ENCODE measurements around the gene GPX7.

GPX7 gene

DNA sequence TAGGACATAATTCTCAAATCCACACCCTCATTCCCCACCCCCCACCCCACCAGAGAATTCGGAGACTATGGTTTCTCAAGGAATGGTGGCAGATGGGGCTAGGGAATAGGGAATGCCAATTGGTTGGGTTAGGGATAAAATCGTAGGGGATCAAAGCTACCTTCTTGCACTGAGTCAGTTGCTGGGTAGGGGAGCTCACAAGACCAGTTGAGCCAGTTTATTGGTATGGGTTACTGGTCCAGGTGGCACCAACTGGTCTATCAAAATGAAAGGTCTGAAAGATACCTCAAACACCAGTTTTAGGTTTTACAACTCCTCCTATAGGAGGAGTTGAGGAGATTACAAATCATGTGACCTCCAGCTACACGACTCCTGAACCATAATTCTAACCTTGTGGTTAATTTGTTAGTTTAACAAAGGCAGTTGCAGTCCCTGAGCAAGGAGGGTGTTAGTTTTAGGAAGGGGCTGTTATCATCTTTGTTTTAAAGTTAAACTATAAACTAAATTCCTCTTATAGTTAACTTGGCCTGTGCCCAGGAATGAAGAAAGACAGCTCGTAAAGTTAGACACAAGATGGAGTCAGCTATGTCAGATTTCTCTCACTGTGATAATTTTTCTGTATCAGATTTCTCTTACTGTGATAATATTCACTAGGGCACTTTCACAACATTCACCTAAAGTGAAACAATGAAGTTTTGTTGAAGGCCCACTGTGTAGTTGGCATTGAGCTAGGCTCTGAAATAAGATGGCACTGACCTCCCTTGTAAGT is 33.3 kb downstream of the GPX7 start:
- Histone ChIP-seq H3K4me1 (ENCODE audit: control insufficient read depth in 2 of 2, insufficient read depth in 2 of 2, low read length in 2 of 2) (peaks cover 3 to 14% of the 10 kb centered on the region in 2 donors), H3K9ac (ENCODE audit: low read depth in 1 of 2, low read length in 2 of 2) (no peak overlapping the region), H3K27me3 (ENCODE audit: control insufficient read depth in 2 of 2, insufficient read depth in 2 of 2, low read length in 2 of 2) (peaks cover 22 to 28% of the 10 kb centered on the region in 2 donors), H3K4me3 (ENCODE audit: low read length in 2 of 2) (no peak overlapping the region), H3K27ac (ENCODE audit: low read depth in 2 of 2, low read length in 2 of 2) (peak overlapping the region in 1 of 2 donors; percentile 32), H3K9me3 (ENCODE audit: control insufficient read depth in 2 of 2, low read length in 2 of 2) (no peaks in the 10 kb centered on the region), H3K36me3 (ENCODE audit: control insufficient read depth in 2 of 2, insufficient read depth in 2 of 2, low read length in 2 of 2) (no peaks in the 10 kb centered on the region)

DNA sequence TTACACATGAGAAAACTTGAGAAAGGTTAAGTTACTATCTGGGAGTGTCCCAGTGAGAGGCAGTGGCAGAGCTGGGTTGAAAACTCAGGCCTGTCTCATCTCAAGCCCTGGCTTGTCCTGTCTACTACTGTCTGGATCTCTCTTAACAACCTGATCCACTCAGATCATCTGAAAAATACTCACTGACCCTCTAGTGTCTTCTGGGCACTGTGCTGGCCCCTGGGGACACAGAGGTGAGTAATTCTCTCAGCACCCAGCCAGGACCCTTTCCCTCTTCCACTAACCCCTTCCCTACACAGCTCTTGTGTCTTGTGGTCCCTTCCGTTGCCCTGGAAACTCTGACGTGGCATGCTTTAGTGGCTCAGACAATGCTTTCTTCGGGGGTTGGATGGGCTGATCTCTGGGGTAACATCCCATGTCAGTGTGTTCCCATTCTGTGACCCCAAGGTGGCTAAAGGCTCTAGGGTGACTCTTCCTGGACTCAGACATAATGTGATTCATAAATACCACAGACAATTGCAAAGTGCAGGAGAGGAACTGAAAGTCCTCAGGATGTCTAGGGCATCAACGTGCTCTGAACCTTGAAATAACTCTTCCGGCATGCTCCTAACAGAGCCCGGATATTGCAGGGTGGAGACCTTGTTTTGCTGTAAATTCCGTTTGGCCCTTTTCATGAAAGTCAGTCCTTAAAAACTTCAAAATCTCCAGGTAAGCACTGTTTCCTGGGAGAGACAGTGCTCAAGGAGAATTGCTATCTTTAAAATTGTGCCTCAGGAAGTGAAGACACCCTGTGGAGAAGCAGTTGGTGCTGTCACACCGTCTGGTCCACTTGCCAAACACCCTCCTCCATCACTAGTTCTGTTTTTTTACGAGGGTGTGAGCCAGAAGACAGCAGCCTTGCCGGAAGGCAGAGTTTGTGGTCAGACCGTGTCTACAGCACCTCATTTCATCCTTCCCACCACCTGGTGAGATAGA is 34.8 kb downstream of the GPX7 start:
- no peaks in the 10 kb centered on the region for H3K36me3 ChIP-seq (ENCODE audit: control insufficient read depth in 2 of 2, insufficient read depth in 2 of 2, low read length in 2 of 2)
- H3K27me3 ChIP-seq (ENCODE audit: control insufficient read depth in 2 of 2, insufficient read depth in 2 of 2, low read length in 2 of 2): peaks cover 13 to 22% of the 10 kb centered on the region in 2 donors
- H3K9ac ChIP-seq (ENCODE audit: low read depth in 1 of 2, low read length in 2 of 2): peak overlapping the region in 1 of 2 donors; percentile 63
- peaks cover 3 to 14% of the 10 kb centered on the region in 2 donors for H3K4me1 ChIP-seq (ENCODE audit: control insufficient read depth in 2 of 2, insufficient read depth in 2 of 2, low read length in 2 of 2)
- H3K9me3 ChIP-seq (ENCODE audit: control insufficient read depth in 2 of 2, low read length in 2 of 2): no peaks in the 10 kb centered on the region
- peak overlapping the region in 1 of 2 donors; percentile 45 for H3K4me3 ChIP-seq (ENCODE audit: low read length in 2 of 2)
- H3K27ac ChIP-seq (ENCODE audit: low read depth in 2 of 2, low read length in 2 of 2): peak overlapping the region; percentile 62 to 85

- Histone ChIP-seq H3K9ac (ENCODE audit: low read depth in 1 of 2, low read length in 2 of 2) (no peak overlapping the region), H3K9me3 (ENCODE audit: control insufficient read depth in 2 of 2, low read length in 2 of 2) (no peaks in the 10 kb centered on the region), H3K4me1 (ENCODE audit: control insufficient read depth in 2 of 2, insufficient read depth in 2 of 2, low read length in 2 of 2) (peaks cover 3 to 14% of the 10 kb centered on the region in 2 donors), H3K27me3 (ENCODE audit: control insufficient read depth in 2 of 2, insufficient read depth in 2 of 2, low read length in 2 of 2) (peaks cover 5 to 15% of the 10 kb centered on the region in 2 donors), H3K4me3 (ENCODE audit: low read length in 2 of 2) (peak overlapping the region in 1 of 2 donors; percentile 45), H3K36me3 (ENCODE audit: control insufficient read depth in 2 of 2, insufficient read depth in 2 of 2, low read length in 2 of 2) (no peaks in the 10 kb centered on the region), H3K27ac (ENCODE audit: low read depth in 2 of 2, low read length in 2 of 2) (peak overlapping the region; percentile 62 to 85)
Observed at GRCh38 chr1:52637946-52638345, 35.8 kb downstream of the GPX7 start.

GRCh38 chr1:52640697-52641096 is 38.5 kb downstream of the GPX7 start:
- peaks cover 0 to 2% of the 10 kb centered on the region in 2 donors for H3K27me3 ChIP-seq (ENCODE audit: control insufficient read depth in 2 of 2, insufficient read depth in 2 of 2, low read length in 2 of 2)
- H3K9me3 ChIP-seq (ENCODE audit: control insufficient read depth in 2 of 2, low read length in 2 of 2): no peaks in the 10 kb centered on the region
- no peaks in the 10 kb centered on the region for H3K36me3 ChIP-seq (ENCODE audit: control insufficient read depth in 2 of 2, insufficient read depth in 2 of 2, low read length in 2 of 2)
- H3K4me3 ChIP-seq (ENCODE audit: low read length in 2 of 2): no peak overlapping the region
- no peak overlapping the region for H3K9ac ChIP-seq (ENCODE audit: low read depth in 1 of 2, low read length in 2 of 2)
- peaks cover 3 to 10% of the 10 kb centered on the region in 2 donors for H3K4me1 ChIP-seq (ENCODE audit: control insufficient read depth in 2 of 2, insufficient read depth in 2 of 2, low read length in 2 of 2)
- H3K27ac ChIP-seq (ENCODE audit: low read depth in 2 of 2, low read length in 2 of 2): no peak overlapping the region

DNA sequence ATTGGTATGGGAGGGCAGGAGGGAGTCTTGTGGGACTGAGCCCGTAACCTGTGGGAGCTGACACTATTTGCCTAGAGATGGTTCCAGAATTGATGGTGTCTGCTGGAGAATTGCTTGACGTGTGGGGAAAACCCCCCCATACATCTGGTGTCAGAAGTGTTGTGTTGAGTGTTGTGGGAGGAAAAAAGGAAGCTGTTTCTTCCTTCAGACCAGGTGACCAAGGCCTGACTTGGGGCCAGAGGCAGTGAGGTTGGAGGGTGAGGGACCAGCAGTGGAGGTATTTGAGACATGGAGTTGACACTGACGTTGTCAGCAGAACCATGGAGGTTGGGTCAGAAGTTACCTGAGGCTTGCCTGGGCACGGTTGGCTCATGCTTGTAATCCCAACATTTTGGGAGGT is 39.1 kb downstream of the GPX7 start:
- no peaks in the 10 kb centered on the region for H3K36me3 ChIP-seq (ENCODE audit: control insufficient read depth in 2 of 2, insufficient read depth in 2 of 2, low read length in 2 of 2)
- H3K4me3 ChIP-seq (ENCODE audit: low read length in 2 of 2): no peak overlapping the region
- peaks cover 0 to 2% of the 10 kb centered on the region in 2 donors for H3K27me3 ChIP-seq (ENCODE audit: control insufficient read depth in 2 of 2, insufficient read depth in 2 of 2, low read length in 2 of 2)
- H3K9me3 ChIP-seq (ENCODE audit: control insufficient read depth in 2 of 2, low read length in 2 of 2): no peaks in the 10 kb centered on the region
- peaks cover 3 to 10% of the 10 kb centered on the region in 2 donors for H3K4me1 ChIP-seq (ENCODE audit: control insufficient read depth in 2 of 2, insufficient read depth in 2 of 2, low read length in 2 of 2)
- H3K9ac ChIP-seq (ENCODE audit: low read depth in 1 of 2, low read length in 2 of 2): no peak overlapping the region
- no peak overlapping the region for H3K27ac ChIP-seq (ENCODE audit: low read depth in 2 of 2, low read length in 2 of 2)

DNA sequence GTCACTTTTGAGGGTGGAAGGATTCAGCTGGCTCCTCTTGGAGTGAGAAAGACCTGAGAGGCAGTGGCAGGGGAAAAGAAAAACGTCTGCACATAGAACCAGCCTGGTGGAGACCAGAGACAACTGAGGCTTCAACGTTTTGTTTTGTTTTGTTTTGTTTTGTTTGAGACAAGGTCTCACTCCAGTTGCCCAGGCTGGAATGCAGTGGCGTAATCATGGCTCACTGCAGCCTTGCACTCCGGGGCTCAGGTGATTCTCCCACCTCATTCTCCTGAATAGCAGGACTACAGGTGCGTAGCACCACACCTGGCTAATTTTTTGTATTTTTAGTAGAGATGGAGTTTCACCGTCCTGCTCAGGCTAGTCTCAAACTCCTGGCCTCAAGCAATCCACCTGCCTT is 43.1 kb downstream of the GPX7 start:
- Histone ChIP-seq H3K4me3 (ENCODE audit: low read length in 2 of 2) (no peak overlapping the region), H3K27me3 (ENCODE audit: control insufficient read depth in 2 of 2, insufficient read depth in 2 of 2, low read length in 2 of 2) (peaks cover 0 to under 1% of the 10 kb centered on the region in 2 donors)

GRCh38 chr1:52651904-52652303 is 49.7 kb downstream of the GPX7 start:
- H3K9me3 ChIP-seq (ENCODE audit: control insufficient read depth in 2 of 2, low read length in 2 of 2): no peaks in the 10 kb centered on the region
- H3K4me3 ChIP-seq (ENCODE audit: low read length in 2 of 2): no peak overlapping the region
- H3K27me3 ChIP-seq (ENCODE audit: control insufficient read depth in 2 of 2, insufficient read depth in 2 of 2, low read length in 2 of 2): no peaks in the 10 kb centered on the region
- no peaks in the 10 kb centered on the region for H3K36me3 ChIP-seq (ENCODE audit: control insufficient read depth in 2 of 2, insufficient read depth in 2 of 2, low read length in 2 of 2)
- no peak overlapping the region for H3K9ac ChIP-seq (ENCODE audit: low read depth in 1 of 2, low read length in 2 of 2)
- no peak overlapping the region for H3K27ac ChIP-seq (ENCODE audit: low read depth in 2 of 2, low read length in 2 of 2)
- no peaks in the 10 kb centered on the region for H3K4me1 ChIP-seq (ENCODE audit: control insufficient read depth in 2 of 2, insufficient read depth in 2 of 2, low read length in 2 of 2)

More for the DNA sequence above, 43.1 kb downstream of the GPX7 start:
- H3K4me1 ChIP-seq (ENCODE audit: control insufficient read depth in 2 of 2, insufficient read depth in 2 of 2, low read length in 2 of 2): no peaks in the 10 kb centered on the region
- no peak overlapping the region for H3K9ac ChIP-seq (ENCODE audit: low read depth in 1 of 2, low read length in 2 of 2)
- H3K27ac ChIP-seq (ENCODE audit: low read depth in 2 of 2, low read length in 2 of 2): no peak overlapping the region
- no peaks in the 10 kb centered on the region for H3K36me3 ChIP-seq (ENCODE audit: control insufficient read depth in 2 of 2, insufficient read depth in 2 of 2, low read length in 2 of 2)
- H3K9me3 ChIP-seq (ENCODE audit: control insufficient read depth in 2 of 2, low read length in 2 of 2): no peaks in the 10 kb centered on the region

DNA sequence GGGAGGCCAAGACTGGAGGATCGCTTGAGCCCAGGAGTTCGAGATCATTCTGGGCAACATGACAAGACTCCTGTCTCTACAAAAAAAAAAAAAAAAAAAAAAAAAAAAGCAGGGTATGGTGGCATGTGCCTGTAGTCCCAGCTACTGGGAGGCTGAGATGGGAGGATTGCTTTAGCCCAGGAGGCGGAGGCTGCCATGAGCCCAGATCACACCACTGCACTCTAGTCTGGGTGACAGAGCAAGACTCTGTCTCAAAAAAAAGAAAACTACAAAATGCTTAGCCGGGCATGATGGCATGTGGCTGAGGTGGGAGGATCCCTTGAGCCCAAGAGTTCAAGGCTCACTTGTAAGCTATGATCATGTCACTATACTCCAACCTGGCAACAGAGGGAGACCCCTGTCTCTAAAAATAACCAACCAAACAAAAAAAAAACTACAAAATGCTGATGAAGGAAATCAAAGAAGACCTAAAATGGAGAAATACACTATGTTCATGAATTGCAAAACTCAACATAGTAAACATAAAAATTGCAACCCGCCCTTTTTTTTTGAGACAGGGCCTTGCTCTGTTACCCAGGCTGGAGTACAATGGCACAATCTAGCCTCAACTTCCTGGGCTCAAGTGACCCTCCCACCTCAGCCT is 51.2 kb downstream of the GPX7 start:
- Histone ChIP-seq H3K27ac (ENCODE audit: low read depth in 2 of 2, low read length in 2 of 2) (no peak overlapping the region), H3K9me3 (ENCODE audit: control insufficient read depth in 2 of 2, low read length in 2 of 2) (no peaks in the 10 kb centered on the region), H3K36me3 (ENCODE audit: control insufficient read depth in 2 of 2, insufficient read depth in 2 of 2, low read length in 2 of 2) (no peaks in the 10 kb centered on the region), H3K9ac (ENCODE audit: low read depth in 1 of 2, low read length in 2 of 2) (no peak overlapping the region), H3K4me1 (ENCODE audit: control insufficient read depth in 2 of 2, insufficient read depth in 2 of 2, low read length in 2 of 2) (no peaks in the 10 kb centered on the region), H3K4me3 (ENCODE audit: low read length in 2 of 2) (no peak overlapping the region), H3K27me3 (ENCODE audit: control insufficient read depth in 2 of 2, insufficient read depth in 2 of 2, low read length in 2 of 2) (no peaks in the 10 kb centered on the region)

GRCh38 chr1:52654063-52654462 is 51.9 kb downstream of the GPX7 start:
- Histone ChIP-seq H3K4me1 (ENCODE audit: control insufficient read depth in 2 of 2, insufficient read depth in 2 of 2, low read length in 2 of 2) (no peaks in the 10 kb centered on the region), H3K27ac (ENCODE audit: low read depth in 2 of 2, low read length in 2 of 2) (no peak overlapping the region), H3K9me3 (ENCODE audit: control insufficient read depth in 2 of 2, low read length in 2 of 2) (no peaks in the 10 kb centered on the region), H3K4me3 (ENCODE audit: low read length in 2 of 2) (no peak overlapping the region), H3K36me3 (ENCODE audit: control insufficient read depth in 2 of 2, insufficient read depth in 2 of 2, low read length in 2 of 2) (no peaks in the 10 kb centered on the region), H3K9ac (ENCODE audit: low read depth in 1 of 2, low read length in 2 of 2) (no peak overlapping the region), H3K27me3 (ENCODE audit: control insufficient read depth in 2 of 2, insufficient read depth in 2 of 2, low read length in 2 of 2) (no peaks in the 10 kb centered on the region)
